H1 (cell line): ENCODE measurements around the gene SYT10. TPM values are rescaled to one million over a fixed set of nuclear protein-coding genes. Genes with fewer than 3 reads are reported as not detected.

Experiments
- CTCF ChIA-PET: fragments of 300-600 bp; sonication (Branson Sonifier 250); formaldehyde crosslinking; loops from one replicate; lab custom pipeline; 2021; ENCODE audit not compliant: partially characterized antibody; lab: Charles Lee
- POLR2A ChIA-PET: fragments of 300-600 bp; sonication (Branson Sonifier 250); formaldehyde crosslinking; loops from one replicate; lab custom pipeline; 2021; ENCODE audit warnings: inconsistent platforms; ENCODE audit not compliant: partially characterized antibody; lab: Charles Lee
- DNase-seq, 2 experiments: peaks; one replicate each; pipeline versions ENCODE4 v3.0.0 to v3.0.0-alpha.2; 2010 to 2022; ENCODE audit warnings: low spot score in 2 of 2, low read depth in 1 of 2, mixed read lengths in 1 of 2
- FAIRE-seq: peaks from 2 replicates; lab custom pipeline; 2011; peaks lifted over from hg19 to GRCh38; lab: Jason Lieb, UNC
- H2AFZ ChIP-seq: 2 replicates; pipeline ENCODE4 v1.8.1; 2012; ENCODE audit warnings: low read length, inconsistent platforms
- H2AK5ac ChIP-seq: 2 replicates; pipeline ENCODE4 v1.6.1; 2013; ENCODE audit warnings: low read depth, low read length
- H2BK120ac ChIP-seq: replicated peaks from 2 replicates; pipeline ENCODE3; 2013; ENCODE audit warnings: low read depth, low read length, inconsistent platforms
- H2BK12ac ChIP-seq: 2 replicates; pipeline ENCODE4 v1.6.1; 2013; ENCODE audit warnings: low read depth, low read length
- H2BK15ac ChIP-seq: 2 replicates; pipeline ENCODE4 v1.6.1; 2013; ENCODE audit warnings: low read length
- H2BK20ac ChIP-seq: 2 replicates; pipeline ENCODE4 v1.6.1; 2013; ENCODE audit warnings: low read length
- H2BK5ac ChIP-seq: 2 replicates; pipeline ENCODE4 v1.6.1; 2013; ENCODE audit warnings: low read depth, low read length
- H3K14ac ChIP-seq: 2 replicates; pipeline ENCODE4 v1.6.1; 2013; ENCODE audit warnings: inconsistent platforms; ENCODE audit not compliant: insufficient read length
- H3K18ac ChIP-seq: 2 replicates; pipeline ENCODE4 v1.6.1; 2013; ENCODE audit warnings: low read length; ENCODE audit errors: extremely low read depth
- H3K23ac ChIP-seq: 2 replicates; pipeline ENCODE4 v1.6.1; 2013; ENCODE audit warnings: inconsistent platforms; ENCODE audit not compliant: insufficient read length
- H3K23me2 ChIP-seq: 2 replicates; pipeline ENCODE4 v1.6.1; 2013; ENCODE audit warnings: low read depth, low read length
- H3K27ac ChIP-seq: 2 replicates; pipeline ENCODE4 v1.6.1; 2011; ENCODE audit warnings: low read depth, low read length, inconsistent platforms
- H3K27me3 ChIP-seq, 4 experiments: replicated peaks in 1 of 4; 1 replicate in 1 of 4; 2 replicates in 3 of 4; pipeline versions ENCODE4 v1.6.1 to v1.8.1; 2011 to 2013; ENCODE audit warnings: low read length in 3 of 4, mild to moderate bottlenecking in 3 of 4, inconsistent platforms in 2 of 4, mixed read lengths in 2 of 4, moderate library complexity in 1 of 4; ENCODE audit not compliant: control insufficient read depth in 3 of 4, insufficient read depth in 3 of 4; ENCODE audit errors: extremely low read depth in 1 of 4
- H3K36me3 ChIP-seq, 4 experiments: 2 replicates each; pipeline versions ENCODE4 v1.6.1 to v1.8.1; 2011 to 2013; ENCODE audit warnings: mild to moderate bottlenecking in 4 of 4, low read length in 3 of 4, moderate library complexity in 2 of 4, control low read depth in 1 of 4, inconsistent platforms in 1 of 4; ENCODE audit not compliant: insufficient read depth in 4 of 4, control insufficient read depth in 2 of 4
- H3K4ac ChIP-seq: replicated peaks from 2 replicates; pipeline ENCODE3; 2013; ENCODE audit warnings: low read length, low read depth, mixed read lengths, inconsistent platforms; ENCODE audit not compliant: insufficient read length
- H3K4me1 ChIP-seq, 4 experiments: replicated peaks in 1 of 4; 1 replicate in 1 of 4; 2 replicates in 3 of 4; pipeline versions ENCODE4 v1.6.1 to v1.8.1; 2011 to 2013; ENCODE audit warnings: low read length in 3 of 4, inconsistent platforms in 2 of 4, mixed read lengths in 1 of 4; ENCODE audit not compliant: insufficient read depth in 4 of 4, control insufficient read depth in 3 of 4
- H3K4me2 ChIP-seq, 2 experiments: 2 replicates each; pipeline versions ENCODE4 v1.6.1 to v1.8.1; 2011 to 2013; ENCODE audit warnings: low read depth in 2 of 2, low read length in 2 of 2, control low read depth in 1 of 2, inconsistent platforms in 1 of 2, mild to moderate bottlenecking in 1 of 2; ENCODE audit not compliant: insufficient read depth in 1 of 2
- H3K4me3 ChIP-seq, 4 experiments: fragments of 200-600, 300-600 bp in 1 of 4; sonication (generic), shearing (Covaris generic), sonication (Bioruptor Twin) in 1 of 4; 2 replicates each; pipeline versions ENCODE4 v1.5.1 to v1.8.1; 2011 to 2016; ENCODE audit warnings: low read length in 4 of 4, low read depth in 3 of 4, control low read depth in 2 of 4, inconsistent platforms in 2 of 4, mild to moderate bottlenecking in 2 of 4, mixed read lengths in 1 of 4, moderate library complexity in 1 of 4; ENCODE audit not compliant: insufficient read depth in 2 of 4; ENCODE audit errors: extremely low read depth in 1 of 4
- H3K56ac ChIP-seq: replicated peaks from 2 replicates; pipeline ENCODE3; 2013; ENCODE audit warnings: low read depth, mild to moderate bottlenecking, mixed read lengths, low read length, inconsistent platforms; ENCODE audit not compliant: insufficient read length
- H3K79me1 ChIP-seq: 2 replicates; pipeline ENCODE4 v1.6.1; 2013; ENCODE audit warnings: low read depth, low read length, control low read depth
- H3K79me2 ChIP-seq, 2 experiments: 2 replicates each; pipeline versions ENCODE4 v1.6.1 to v1.8.1; 2012 to 2013; ENCODE audit warnings: low read length in 2 of 2, mild to moderate bottlenecking in 2 of 2, inconsistent platforms in 1 of 2; ENCODE audit not compliant: insufficient read depth in 2 of 2, control insufficient read depth in 1 of 2
- H3K9ac ChIP-seq, 4 experiments: replicated peaks in 1 of 4; 1 replicate in 1 of 4; 2 replicates in 3 of 4; pipeline versions ENCODE4 v1.6.1 to v1.8.1; 2011 to 2013; ENCODE audit warnings: low read depth in 3 of 4, low read length in 3 of 4, control low read depth in 2 of 4, mild to moderate bottlenecking in 2 of 4, moderate library complexity in 2 of 4, inconsistent platforms in 1 of 4; ENCODE audit errors: extremely low read depth in 1 of 4
- H3K9me3 ChIP-seq, 2 experiments: 2 replicates each; pipeline versions ENCODE4 v1.6.1 to v1.8.1; 2012 to 2013; ENCODE audit warnings: mild to moderate bottlenecking in 2 of 2, moderate library complexity in 2 of 2, control low read depth in 1 of 2, inconsistent platforms in 1 of 2, low read depth in 1 of 2, low read length in 1 of 2, mixed read lengths in 1 of 2; ENCODE audit not compliant: insufficient read depth in 2 of 2
- H4K20me1 ChIP-seq, 2 experiments: replicated peaks in 1 of 2; 2 replicates each; pipeline versions ENCODE3 to v1.8.1; 2011 to 2013; ENCODE audit warnings: inconsistent platforms in 2 of 2, low read length in 2 of 2, mild to moderate bottlenecking in 1 of 2; ENCODE audit not compliant: insufficient read depth in 2 of 2, control insufficient read depth in 1 of 2
- H4K5ac ChIP-seq: 2 replicates; pipeline ENCODE4 v1.6.1; 2013; ENCODE audit warnings: low read length, low read depth, mixed read lengths, inconsistent platforms; ENCODE audit not compliant: insufficient read length
- H4K8ac ChIP-seq: 2 replicates; pipeline ENCODE4 v1.8.0; 2013; ENCODE audit warnings: mild to moderate bottlenecking, moderate library complexity, low read length, inconsistent platforms; ENCODE audit not compliant: insufficient read depth; ENCODE audit errors: extremely low read depth
- H4K91ac ChIP-seq: replicated peaks from 2 replicates; pipeline ENCODE3; 2013; ENCODE audit warnings: low read length, mixed read lengths, inconsistent platforms; ENCODE audit not compliant: insufficient read length
- ASH2L ChIP-seq: fragments of 200-600, 300-600 bp; sonication (generic); IDR thresholded peaks from one replicate; pipeline ENCODE4 v1.7.1; 2017; ENCODE audit warnings: low read length
- BACH1 ChIP-seq: IDR thresholded peaks from 2 replicates; pipeline ENCODE4 v1.6.1; 2012; ENCODE audit warnings: low read length, improper control_type of control experiment
- CHD1 ChIP-seq: IDR thresholded peaks from 2 replicates; pipeline ENCODE4 v1.6.1; 2012; ENCODE audit warnings: low read depth, low read length, improper control_type of control experiment
- EGR1 ChIP-seq: IDR thresholded peaks from 2 replicates; pipeline ENCODE4 v1.6.1; 2011; ENCODE audit warnings: low read depth, low read length, borderline replicate concordance
- EP300 ChIP-seq, 2 experiments: IDR thresholded peaks; 1 replicate in 1 of 2; 2 replicates in 1 of 2; pipeline ENCODE4 v1.6.1; 2011 to 2012; ENCODE audit warnings: low read depth in 2 of 2, low read length in 2 of 2, mild to moderate bottlenecking in 2 of 2, borderline replicate concordance in 1 of 2, inconsistent platforms in 1 of 2, moderate library complexity in 1 of 2
- GABPA ChIP-seq: IDR thresholded peaks from 2 replicates; pipeline ENCODE4 v1.6.1; 2011; ENCODE audit warnings: mild to moderate bottlenecking, low read length, moderate library complexity, borderline replicate concordance; ENCODE audit not compliant: insufficient read depth
- HDAC6 ChIP-seq: IDR thresholded peaks from one replicate; pipeline ENCODE4 v1.7.1; 2012; ENCODE audit warnings: low read depth, mild to moderate bottlenecking, inconsistent platforms, low read length, moderate library complexity
- KDM5A ChIP-seq: fragments of 200-600 bp; IDR thresholded peaks from 2 replicates; pipeline ENCODE4 v1.7.1; 2012; ENCODE audit warnings: mild to moderate bottlenecking, low read length, inconsistent platforms, mixed read lengths
- POLR2AphosphoS5 ChIP-seq: IDR thresholded peaks from 2 replicates; pipeline ENCODE4 v1.6.1; 2011; ENCODE audit warnings: low read depth, low read length
- RNF2 ChIP-seq: fragments of 200-900, 300-1000 bp; sonication (generic); IDR thresholded peaks from 2 replicates; pipeline ENCODE4 v1.7.1; 2016; ENCODE audit warnings: borderline replicate concordance, low read depth, mild to moderate bottlenecking, antibody characterized with exemption, low read length; ENCODE audit not compliant: poor library complexity, severe bottlenecking; ENCODE audit errors: missing control alignments
- SIN3A ChIP-seq, 2 experiments: IDR thresholded peaks in 1 of 2; conservative IDR thresholded peaks in 1 of 2; 2 replicates each; pipeline ENCODE4 v1.6.1; 2011 to 2012; ENCODE audit warnings: low read length in 2 of 2, improper control_type of control experiment in 1 of 2, low read depth in 1 of 2, mild to moderate bottlenecking in 1 of 2
- TAF1 ChIP-seq: IDR thresholded peaks from 2 replicates; pipeline ENCODE4 v1.6.1; 2011; ENCODE audit warnings: mild to moderate bottlenecking, low read depth, low read length
- WGBS, 2 experiments: shearing (Covaris generic) in 1 of 2; methylation state at CpG; one replicate each; pipeline versions ENCODE4 v1.1.6 to v1.1.7; 2013 to 2015; ENCODE audit warnings: low lambda C conversion rate in 2 of 2, mixed read lengths in 2 of 2, inconsistent platforms in 1 of 2, low coverage in 1 of 2, missing lambda C conversion rate in 1 of 2; ENCODE audit not compliant: insufficient replicate concordance in 2 of 2, insufficient coverage in 1 of 2, insufficient read length in 1 of 2; ENCODE audit errors: extremely low coverage in 1 of 2, missing lambda C conversion rate in 1 of 2; 5-methylcytosine and 5-hydroxymethylcytosine counted together
- polyA plus RNA-seq, 7 experiments: library from polyadenylated mRNA; depleted of rRNA in 3 of 7; stranded (reverse) in 5 of 7; unstranded in 2 of 7; fragments of >200 nt in 5 of 7; fragments of 200-250 nt in 2 of 7; gene quantifications; 1 replicate in 5 of 7; 2 replicates in 1 of 7; 4 replicates in 1 of 7; pipeline versions ENCODE4 v1.2.1 to v1.2.3, GENCODE V29; 2011 to 2013; ENCODE audit warnings: missing spikeins in 2 of 7, mixed read lengths in 2 of 7
- total RNA-seq: library from RNA; stranded (reverse); fragmentation: NEBNext Ultra II Directional; extraction: Animal tissue kit (Norgen Biotek cat#: 25700); gene quantifications from 2 replicates; pipeline ENCODE4 v1.2.1, GENCODE V29; 2021
- TF ChIP-seq, protein P1 (sequence below): IDR thresholded peaks from 2 replicates; pipeline ENCODE4 v1.6.1; 2012; ENCODE audit warnings: inconsistent platforms

Gene SYT10
- total and polyA plus RNA-seq, 2 of the 8 experiments (the other 6 are each of a cell fraction or from before 2014, with no cell fraction given), result 0.97 to 2.6 TPM

DNA sequence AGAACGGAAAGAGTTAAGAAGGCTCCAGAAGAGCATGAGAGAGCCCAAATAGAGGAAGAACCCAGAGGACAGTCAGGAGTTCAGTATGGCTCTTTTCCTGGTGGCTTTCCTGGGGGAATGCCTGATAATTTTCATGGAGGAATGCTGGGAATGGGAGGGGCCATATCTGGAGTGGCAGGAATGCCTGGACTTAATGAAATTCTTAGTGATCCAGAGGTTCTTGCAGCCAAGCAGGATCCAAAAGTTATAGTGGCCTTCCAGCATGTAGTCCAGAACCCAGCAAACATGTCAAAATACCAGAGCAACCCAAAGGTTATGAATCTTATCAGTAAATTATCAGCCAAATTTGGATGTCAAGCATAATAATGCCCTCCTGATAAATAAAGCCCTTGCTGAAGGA lies 15.5 kb upstream of the SYT10 start:
- no peak overlapping the region for H4K5ac ChIP-seq
- no peaks in the 10 kb centered on the region; a peak in 1 of 7 replicates for H3K4me1 ChIP-seq
- no peaks in the 10 kb centered on the region for H3K79me2 ChIP-seq
- H3K4ac ChIP-seq, result no peak overlapping the region
- H3K9ac ChIP-seq, result no peak overlapping the region
- H3K18ac ChIP-seq, result no peak overlapping the region
- no peak overlapping the region for H3K27ac ChIP-seq
- H2BK120ac ChIP-seq, result no peak overlapping the region
- H3K79me1 ChIP-seq, result no peaks in the 10 kb centered on the region
- no peak overlapping the region for H2AK5ac ChIP-seq
- H4K91ac ChIP-seq, result no peak overlapping the region
- no peaks in the 10 kb centered on the region for H4K20me1 ChIP-seq
- H2BK12ac ChIP-seq, result no peak overlapping the region
- H3K27me3 ChIP-seq, result no peaks in the 10 kb centered on the region
- H2AFZ ChIP-seq, result no peak overlapping the region
- no peak overlapping the region for H4K8ac ChIP-seq
- DNase-seq (no peak), FAIRE-seq (no peak)
- TF ChIP-seq EGR1 (no peak), HDAC6 (no peak), SIN3A (conservative IDR thresholded peaks at IDR 0.05 in 1 of 2, IDR thresholded peaks at IDR 0.05 in 1 of 2; ENCODE audit: low read depth in 1 of 2, low read length in 2 of 2) (no peak), RNF2 (no peak), TAF1 (no peak), EP300 (IDR thresholded peaks at IDR 0.05; ENCODE audit: borderline replicate concordance in 1 of 2, low read depth in 2 of 2, low read length in 2 of 2) (no peak), POLR2AphosphoS5 (no peak), GABPA (no peak), BACH1 (no peak), KDM5A (no peak), ASH2L (no peak), CHD1 (no peak)
- TF ChIP-seq, protein P1, sequence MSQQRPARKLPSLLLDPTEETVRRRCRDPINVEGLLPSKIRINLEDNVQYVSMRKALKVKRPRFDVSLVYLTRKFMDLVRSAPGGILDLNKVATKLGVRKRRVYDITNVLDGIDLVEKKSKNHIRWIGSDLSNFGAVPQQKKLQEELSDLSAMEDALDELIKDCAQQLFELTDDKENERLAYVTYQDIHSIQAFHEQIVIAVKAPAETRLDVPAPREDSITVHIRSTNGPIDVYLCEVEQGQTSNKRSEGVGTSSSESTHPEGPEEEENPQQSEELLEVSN, result no peak
- H3K9me3 ChIP-seq, result no peaks in the 10 kb centered on the region
- H2BK5ac ChIP-seq, result no peak overlapping the region
- H2BK20ac ChIP-seq, result no peak overlapping the region
- no peak overlapping the region for H3K4me2 ChIP-seq
- H3K23ac ChIP-seq, result no peak overlapping the region
- H3K23me2 ChIP-seq, result no peaks in the 10 kb centered on the region
- ChIA-PET POLR2A (no interaction called here), CTCF (no interaction called here)
- no peak overlapping the region for H3K56ac ChIP-seq
- WGBS, 2 experiments, result 100% methylated on average over 1 of the region's 1 CpG; no CpG with 5 or more reads in 1 of the 2 experiments
- H3K4me3 ChIP-seq, result no peak overlapping the region
- H3K14ac ChIP-seq, result no peak overlapping the region
- H2BK15ac ChIP-seq, result no peak overlapping the region
- no peaks in the 10 kb centered on the region for H3K36me3 ChIP-seq
